WTC11 (cell line): Measurements from ENCODE around the gene CEP135. TPM values are rescaled to one million over a fixed set of nuclear protein-coding genes. Genes with fewer than 3 reads are reported as not detected.

ENCODE experiments used
- ATAC-seq: fragments of 200-7000 bp; cut with Tn5 transposase; 2 replicates; pipeline ENCODE4 v1.10.0; 2021; ENCODE audit warnings: mild to moderate bottlenecking, moderate library complexity
- CTCF ChIA-PET: fragments of 300-600 bp; sonication (Branson Sonifier 250); formaldehyde crosslinking; loops from one replicate; lab custom pipeline; 2021; ENCODE audit warnings: antibody characterized with exemption; lab: Charles Lee
- POLR2A ChIA-PET: fragments of 350-600 bp; sonication (Branson Sonifier 250); formaldehyde crosslinking; loops from one replicate; lab custom pipeline; 2021; ENCODE audit warnings: antibody characterized with exemption; lab: Charles Lee
- DNase-seq: peaks from one replicate; pipeline ENCODE4 v3.0.0; 2021; ENCODE audit warnings: low spot score
- H3K27ac Mint-ChIP-seq: 2 replicates; pipeline ENCODE4 v1.8.0; 2021; ENCODE audit warnings: mixed read lengths
- H3K27me3 Mint-ChIP-seq: 2 replicates; pipeline ENCODE4 v1.8.0; 2021; ENCODE audit warnings: low read depth, mild to moderate bottlenecking, moderate library complexity, mixed read lengths
- H3K36me3 Mint-ChIP-seq: 2 replicates; pipeline ENCODE4 v1.8.0; 2021; ENCODE audit warnings: mixed read lengths
- H3K4me1 Mint-ChIP-seq: 2 replicates; pipeline ENCODE4 v1.8.0; 2022; ENCODE audit warnings: mixed read lengths
- H3K4me3 Mint-ChIP-seq: 2 replicates; pipeline ENCODE4 v1.8.0; 2021; ENCODE audit warnings: mild to moderate bottlenecking, moderate library complexity, mixed read lengths
- H3K9me3 Mint-ChIP-seq: 2 replicates; pipeline ENCODE4 v1.8.0; 2021; ENCODE audit warnings: mixed read lengths
- ARID4B ChIP-seq: sonication (generic); formaldehyde crosslinking; IDR thresholded peaks from 2 replicates; pipeline ENCODE4 v1.8.0; 2023; ENCODE audit warnings: missing genetic modification reagents, mild to moderate bottlenecking, borderline replicate concordance
- ATF2 ChIP-seq: sonication (generic); formaldehyde crosslinking; IDR thresholded peaks from 2 replicates; pipeline ENCODE4 v1.8.1; 2022; ENCODE audit warnings: low read depth, missing genetic modification reagents, borderline replicate concordance
- EMX1 ChIP-seq: fragments of 250-450 bp; sonication (Bioruptor Pico); IDR thresholded peaks from 2 replicates; pipeline ENCODE4 v1.8.0; 2021; ENCODE audit warnings: mild to moderate bottlenecking
- ESRRA ChIP-seq: sonication (generic); formaldehyde crosslinking; IDR thresholded peaks from 2 replicates; pipeline ENCODE4 v1.8.1; 2022; ENCODE audit warnings: mild to moderate bottlenecking, missing genetic modification reagents, borderline replicate concordance
- NFE2L1 ChIP-seq: sonication (generic); formaldehyde crosslinking; IDR thresholded peaks from 2 replicates; pipeline ENCODE4 v1.8.1; 2023; ENCODE audit warnings: missing genetic modification reagents
- NR1H2 ChIP-seq: sonication (generic); formaldehyde crosslinking; IDR thresholded peaks from 2 replicates; pipeline ENCODE4 v1.9.0; 2021; ENCODE audit warnings: mild to moderate bottlenecking, moderate library complexity, missing genetic modification reagents
- OVOL2 ChIP-seq: fragments of 250-450 bp; sonication (Bioruptor Pico); IDR thresholded peaks from 2 replicates; pipeline ENCODE4 v1.9.0; 2021; ENCODE audit warnings: mild to moderate bottlenecking, borderline replicate concordance
- RORB ChIP-seq: fragments of 250-450 bp; sonication (Bioruptor Pico); IDR thresholded peaks from 2 replicates; pipeline ENCODE4 v1.9.0; 2021; ENCODE audit warnings: mild to moderate bottlenecking
- TEAD4 ChIP-seq: sonication (generic); formaldehyde crosslinking; IDR thresholded peaks from 2 replicates; pipeline ENCODE4 v1.8.0; 2022; ENCODE audit warnings: mild to moderate bottlenecking, missing genetic modification reagents
- ZNF121 ChIP-seq: sonication (generic); formaldehyde crosslinking; IDR thresholded peaks from 2 replicates; pipeline ENCODE4 v1.8.0; 2023; ENCODE audit warnings: missing genetic modification reagents
- ZNF138 ChIP-seq: sonication (generic); formaldehyde crosslinking; conservative IDR thresholded peaks from 2 replicates; pipeline ENCODE4 v1.8.1; 2022; ENCODE audit warnings: mild to moderate bottlenecking, moderate library complexity, missing genetic modification reagents
- ZNF219 ChIP-seq: sonication (generic); formaldehyde crosslinking; IDR thresholded peaks from 2 replicates; pipeline ENCODE4 v1.8.0; 2023; ENCODE audit warnings: missing genetic modification reagents, mild to moderate bottlenecking, borderline replicate concordance
- ZNF512 ChIP-seq: sonication (generic); formaldehyde crosslinking; IDR thresholded peaks from 2 replicates; pipeline ENCODE4 v1.8.1; 2022; ENCODE audit warnings: missing genetic modification reagents, borderline replicate concordance
- total RNA-seq: library from RNA; stranded (reverse); gene quantifications from 3 replicates; pipeline ENCODE4 v1.2.3, GENCODE V29; 2021
- TF ChIP-seq, protein P1 (sequence below): sonication (generic); formaldehyde crosslinking; IDR thresholded peaks from 2 replicates; pipeline ENCODE4 v1.8.1; 2022; ENCODE audit warnings: mild to moderate bottlenecking, moderate library complexity, missing genetic modification reagents
- TF ChIP-seq, protein P2 (sequence below): fragments of 250-450 bp; sonication (Bioruptor Pico); IDR thresholded peaks from 2 replicates; pipeline ENCODE4 v1.8.0; 2021; ENCODE audit warnings: mild to moderate bottlenecking
- TF ChIP-seq, protein P3 (sequence below): fragments of 250-450 bp; sonication (Bioruptor Pico); IDR thresholded peaks from 2 replicates; pipeline ENCODE4 v2.1.2; 2022; ENCODE audit warnings: mild to moderate bottlenecking, moderate library complexity
- TF ChIP-seq, protein P4 (sequence below): sonication (generic); formaldehyde crosslinking; IDR thresholded peaks from 2 replicates; pipeline ENCODE4 v1.8.1; 2023; ENCODE audit warnings: mild to moderate bottlenecking, moderate library complexity, missing genetic modification reagents

Gene CEP135
- total RNA-seq, 1 experiment from 2014 or later: 13.6 TPM

DNA sequence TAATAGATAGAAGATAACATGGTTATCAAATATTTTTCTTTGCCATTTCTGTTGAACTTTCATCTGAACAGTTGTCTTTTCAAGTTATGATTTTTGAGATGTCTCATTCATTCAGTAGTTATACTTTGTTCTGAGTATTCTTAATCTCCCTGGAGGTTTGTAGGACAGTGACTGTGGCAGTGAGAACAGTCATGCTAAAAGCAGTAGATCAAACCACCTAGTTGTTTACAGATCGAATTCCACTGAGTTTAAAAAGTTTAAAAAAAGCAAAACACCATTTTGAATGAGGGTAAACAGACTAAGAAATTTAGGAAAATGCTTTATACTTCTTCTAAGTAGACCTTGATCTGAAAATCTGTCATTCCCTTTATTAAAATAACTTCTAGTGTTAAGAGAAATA, 107.2 kb downstream of the CEP135 start (continued):
- TF ChIP-seq, protein P1, sequence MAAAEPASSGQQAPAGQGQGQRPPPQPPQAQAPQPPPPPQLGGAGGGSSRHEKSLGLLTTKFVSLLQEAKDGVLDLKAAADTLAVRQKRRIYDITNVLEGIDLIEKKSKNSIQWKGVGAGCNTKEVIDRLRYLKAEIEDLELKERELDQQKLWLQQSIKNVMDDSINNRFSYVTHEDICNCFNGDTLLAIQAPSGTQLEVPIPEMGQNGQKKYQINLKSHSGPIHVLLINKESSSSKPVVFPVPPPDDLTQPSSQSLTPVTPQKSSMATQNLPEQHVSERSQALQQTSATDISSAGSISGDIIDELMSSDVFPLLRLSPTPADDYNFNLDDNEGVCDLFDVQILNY: no peak
- TF ChIP-seq ZNF512 (CRISPR knock-in tag): no peak
- TF ChIP-seq OVOL2 (CRISPR knock-in tag): no peak

DNA sequence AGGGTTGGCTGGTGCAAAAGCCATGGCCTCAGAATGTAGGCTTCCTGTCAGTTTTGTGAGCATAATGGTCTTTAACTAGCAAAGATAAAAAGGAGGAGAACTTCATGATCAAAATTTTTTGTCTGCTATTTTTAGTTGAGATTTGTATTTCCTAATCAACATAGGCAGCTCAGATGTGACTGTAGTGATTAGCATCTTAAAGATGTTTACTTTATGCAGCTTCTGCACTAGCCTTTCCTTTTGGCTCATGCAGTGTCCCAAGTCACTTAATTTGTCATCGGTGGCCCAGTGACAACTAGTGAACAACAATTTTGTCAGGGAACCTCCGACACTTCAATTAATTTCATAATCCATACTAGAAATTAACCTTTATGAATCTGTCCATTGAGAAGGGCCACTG, 109.8 kb downstream of the CEP135 start:
- no peak for ATAC-seq
- TF ChIP-seq ATF2 (CRISPR knock-in tag) (no peak), EMX1 (CRISPR knock-in tag) (no peak), ZNF138 (no peak), ARID4B (CRISPR knock-in tag) (no peak), NFE2L1 (CRISPR knock-in tag) (no peak), ESRRA (CRISPR knock-in tag) (no peak), TEAD4 (CRISPR knock-in tag) (no peak), RORB (no peak), NR1H2 (no peak), ZNF219 (CRISPR knock-in tag) (no peak), ZNF512 (CRISPR knock-in tag) (no peak), ZNF121 (CRISPR knock-in tag) (no peak)
- TF ChIP-seq, protein P1: no peak
- TF ChIP-seq, protein P2, sequence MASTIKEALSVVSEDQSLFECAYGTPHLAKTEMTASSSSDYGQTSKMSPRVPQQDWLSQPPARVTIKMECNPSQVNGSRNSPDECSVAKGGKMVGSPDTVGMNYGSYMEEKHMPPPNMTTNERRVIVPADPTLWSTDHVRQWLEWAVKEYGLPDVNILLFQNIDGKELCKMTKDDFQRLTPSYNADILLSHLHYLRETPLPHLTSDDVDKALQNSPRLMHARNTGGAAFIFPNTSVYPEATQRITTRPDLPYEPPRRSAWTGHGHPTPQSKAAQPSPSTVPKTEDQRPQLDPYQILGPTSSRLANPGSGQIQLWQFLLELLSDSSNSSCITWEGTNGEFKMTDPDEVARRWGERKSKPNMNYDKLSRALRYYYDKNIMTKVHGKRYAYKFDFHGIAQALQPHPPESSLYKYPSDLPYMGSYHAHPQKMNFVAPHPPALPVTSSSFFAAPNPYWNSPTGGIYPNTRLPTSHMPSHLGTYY: no peak
- TF ChIP-seq, protein P3, sequence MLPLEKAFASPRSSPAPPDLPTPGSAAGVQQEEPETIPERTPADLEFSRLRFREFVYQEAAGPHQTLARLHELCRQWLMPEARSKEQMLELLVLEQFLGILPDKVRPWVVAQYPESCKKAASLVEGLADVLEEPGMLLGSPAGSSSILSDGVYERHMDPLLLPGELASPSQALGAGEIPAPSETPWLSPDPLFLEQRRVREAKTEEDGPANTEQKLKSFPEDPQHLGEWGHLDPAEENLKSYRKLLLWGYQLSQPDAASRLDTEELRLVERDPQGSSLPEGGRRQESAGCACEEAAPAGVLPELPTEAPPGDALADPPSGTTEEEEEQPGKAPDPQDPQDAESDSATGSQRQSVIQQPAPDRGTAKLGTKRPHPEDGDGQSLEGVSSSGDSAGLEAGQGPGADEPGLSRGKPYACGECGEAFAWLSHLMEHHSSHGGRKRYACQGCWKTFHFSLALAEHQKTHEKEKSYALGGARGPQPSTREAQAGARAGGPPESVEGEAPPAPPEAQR: no peak
- TF ChIP-seq, protein P4, sequence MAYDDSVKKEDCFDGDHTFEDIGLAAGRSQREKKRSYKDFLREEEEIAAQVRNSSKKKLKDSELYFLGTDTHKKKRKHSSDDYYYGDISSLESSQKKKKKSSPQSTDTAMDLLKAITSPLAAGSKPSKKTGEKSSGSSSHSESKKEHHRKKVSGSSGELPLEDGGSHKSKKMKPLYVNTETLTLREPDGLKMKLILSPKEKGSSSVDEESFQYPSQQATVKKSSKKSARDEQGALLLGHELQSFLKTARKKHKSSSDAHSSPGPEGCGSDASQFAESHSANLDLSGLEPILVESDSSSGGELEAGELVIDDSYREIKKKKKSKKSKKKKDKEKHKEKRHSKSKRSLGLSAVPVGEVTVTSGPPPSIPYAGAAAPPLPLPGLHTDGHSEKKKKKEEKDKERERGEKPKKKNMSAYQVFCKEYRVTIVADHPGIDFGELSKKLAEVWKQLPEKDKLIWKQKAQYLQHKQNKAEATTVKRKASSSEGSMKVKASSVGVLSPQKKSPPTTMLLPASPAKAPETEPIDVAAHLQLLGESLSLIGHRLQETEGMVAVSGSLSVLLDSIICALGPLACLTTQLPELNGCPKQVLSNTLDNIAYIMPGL: no peak

More for the DNA sequence above, 109.8 kb downstream of the CEP135 start:
- no peak for DNase-seq
- H3K36me3 Mint-ChIP-seq: no peaks in the 10 kb centered on the region
- ChIA-PET POLR2A (no interaction called here), CTCF (no interaction called here)
- H3K27ac Mint-ChIP-seq: no peak overlapping the region
- H3K4me3 Mint-ChIP-seq: no peak overlapping the region
- H3K4me1 Mint-ChIP-seq: peaks cover 47% of the 10 kb centered on the region
- H3K27me3 Mint-ChIP-seq: no peaks in the 10 kb centered on the region
- H3K9me3 Mint-ChIP-seq: peaks cover 11% of the 10 kb centered on the region
